GM12891 (cell line): ENCODE results near the gene NFATC1.

Experiments
- POLR2AphosphoS5 ChIP-seq: IDR thresholded peaks from 2 replicates; pipeline ENCODE4 v1.6.1; 2011; ENCODE audit warnings: low read depth, low read length, control low read depth
- TAF1 ChIP-seq: IDR thresholded peaks from 2 replicates; pipeline ENCODE4 v1.6.1; 2011; ENCODE audit warnings: low read depth, low read length, control low read depth

DNA sequence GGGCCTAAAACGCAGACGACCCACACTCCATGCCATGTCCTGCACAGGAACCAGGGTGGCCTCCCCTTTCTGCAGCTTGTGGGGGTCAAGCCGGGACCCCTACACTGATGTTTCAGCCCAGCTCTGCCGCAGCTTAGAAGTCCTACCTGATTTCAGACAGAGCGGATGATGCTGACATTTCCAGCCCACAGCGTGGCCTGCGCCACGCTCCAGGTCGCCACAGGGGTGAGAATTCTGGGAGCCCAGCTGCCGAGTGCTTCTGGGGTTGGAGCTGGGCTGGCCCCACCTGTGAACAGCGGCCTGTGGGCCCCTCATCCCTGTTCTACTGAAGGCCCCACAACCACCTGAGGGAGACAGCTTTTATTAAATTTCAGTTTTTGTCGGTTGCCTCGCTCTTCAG, 77.2 kb downstream of the NFATC1 start:
- no peak for TF ChIP-seq TAF1
- TF ChIP-seq POLR2AphosphoS5: no peak
